Keratinocyte (primary cell): Measurements from ENCODE around the gene CCDC3. TPM values are rescaled to one million over a fixed set of nuclear protein-coding genes. Genes with fewer than 3 reads are reported as not detected.

Experiments used
- DNase-seq: peaks from one replicate; pipeline ENCODE4 v3.0.0-alpha.2; 2011; ENCODE audit warnings: low read depth, missing footprints, low spot score
- FAIRE-seq: peaks from 2 replicates; lab custom pipeline; 2011; peaks lifted over from hg19 to GRCh38; lab: Jason Lieb, UNC
- H2AFZ ChIP-seq: 2 replicates; pipeline ENCODE4 v1.6.0; 2012; ENCODE audit warnings: low read length, control low read depth, inconsistent platforms; ENCODE audit not compliant: control insufficient read depth
- H3K27ac ChIP-seq: 2 replicates; pipeline ENCODE4 v1.5.1; 2011; ENCODE audit warnings: low read length; ENCODE audit not compliant: control insufficient read depth, insufficient read depth
- H3K27me3 ChIP-seq: 3 replicates; pipeline ENCODE4 v1.6.0; 2011; ENCODE audit warnings: low read length; ENCODE audit not compliant: control insufficient read depth, insufficient read depth; ENCODE audit errors: extremely low read depth
- H3K36me3 ChIP-seq, 2 experiments: 2 replicates in 1 of 2; 3 replicates in 1 of 2; pipeline ENCODE4 v1.5.1; 2011; ENCODE audit warnings: low read length in 2 of 2, mild to moderate bottlenecking in 1 of 2; ENCODE audit not compliant: control insufficient read depth in 2 of 2, insufficient read depth in 2 of 2; ENCODE audit errors: extremely low read depth in 1 of 2
- H3K4me1 ChIP-seq: 3 replicates; pipeline ENCODE4 v1.5.1; 2011; ENCODE audit warnings: low read length; ENCODE audit not compliant: control insufficient read depth, insufficient read depth; ENCODE audit errors: extremely low read depth
- H3K4me2 ChIP-seq: 3 replicates; pipeline ENCODE4 v1.6.0; 2011; ENCODE audit warnings: low read depth, low read length; ENCODE audit not compliant: control insufficient read depth, insufficient read depth; ENCODE audit errors: extremely low read depth
- H3K4me3 ChIP-seq, 3 experiments: fragments of 200-600 bp in 1 of 3; sonication (generic) in 1 of 3; 2 replicates in 2 of 3; 3 replicates in 1 of 3; pipeline ENCODE4 v1.5.1; 2011 to 2016; ENCODE audit warnings: low read length in 3 of 3, mild to moderate bottlenecking in 3 of 3, control low read depth in 2 of 3, inconsistent platforms in 1 of 3, low read depth in 1 of 3, mixed read lengths in 1 of 3, mixed run types in 1 of 3, moderate library complexity in 1 of 3; ENCODE audit not compliant: control insufficient read depth in 2 of 3, insufficient read depth in 2 of 3; ENCODE audit errors: extremely low read depth in 1 of 3
- H3K79me2 ChIP-seq: 2 replicates; pipeline ENCODE4 v1.6.0; 2012; ENCODE audit warnings: low read length; ENCODE audit not compliant: control insufficient read depth, insufficient read depth
- H3K9ac ChIP-seq: 3 replicates; pipeline ENCODE4 v1.6.0; 2011; ENCODE audit warnings: low read length; ENCODE audit not compliant: control insufficient read depth, insufficient read depth; ENCODE audit errors: extremely low read depth
- H3K9me1 ChIP-seq: 3 replicates; pipeline ENCODE4 v1.6.0; 2011; ENCODE audit warnings: low read length; ENCODE audit not compliant: control insufficient read depth, insufficient read depth; ENCODE audit errors: extremely low read depth
- H3K9me3 ChIP-seq: 2 replicates; pipeline ENCODE4 v1.5.1; 2012; ENCODE audit warnings: low read depth, low read length; ENCODE audit not compliant: control insufficient read depth
- H4K20me1 ChIP-seq: 3 replicates; pipeline ENCODE4 v1.6.0; 2011; ENCODE audit warnings: low read length; ENCODE audit not compliant: control insufficient read depth, insufficient read depth; ENCODE audit errors: extremely low read depth
- CTCF ChIP-seq, 3 experiments: IDR thresholded peaks in 1 of 3; conservative IDR thresholded peaks in 1 of 3; optimal IDR thresholded peaks in 1 of 3; 2 replicates in 2 of 3; 3 replicates in 1 of 3; pipeline versions ENCODE3 to v1.5.1; 2011; ENCODE audit warnings: low read length in 3 of 3, mild to moderate bottlenecking in 3 of 3, moderate library complexity in 2 of 3, control low read depth in 1 of 3, inconsistent platforms in 1 of 3; ENCODE audit not compliant: insufficient read depth in 2 of 3; ENCODE audit errors: extremely low read depth in 1 of 3
- EZH2 ChIP-seq: IDR thresholded peaks from one replicate; pipeline ENCODE4 v1.6.1; 2012; ENCODE audit warnings: inconsistent platforms, mild to moderate bottlenecking, low read length, moderate library complexity
- dilution Hi-C: fragments of 300-500 bp; cut with MboI; formaldehyde crosslinking; loops from one replicate; pipeline ENCODE4 v1.7.0; 2020; ENCODE audit warnings: low sequenced_read_pairs; ENCODE audit not compliant: extremely low pct_ligation_motif_present
- polyA plus RNA-seq, 5 experiments: library from polyadenylated mRNA; depleted of rRNA in 3 of 5; stranded (reverse) in 3 of 5; stranded (forward) in 1 of 5; unstranded in 1 of 5; fragments of >200 nt; gene quantifications; 1 replicate in 1 of 5; 2 replicates in 3 of 5; 3 replicates in 1 of 5; pipeline versions ENCODE4 v1.2.1 to v1.2.3, GENCODE V29; 2011 to 2012; ENCODE audit warnings: missing spikeins in 2 of 5, low read depth in 1 of 5, low replicate concordance in 1 of 5

CCDC3 gene
- polyA plus RNA-seq, 1 donor (not counting 4 experiments of a cell fraction or from before 2014, with no cell fraction given): 0.39 TPM

GRCh38 chr10:13018171-13018570 is 16.7 kb upstream of the CCDC3 start:
- Histone ChIP-seq H4K20me1 (no peaks in the 10 kb centered on the region), H3K4me3 (no peak overlapping the region), H3K27ac (no peak overlapping the region), H3K4me1 (peaks cover 9% of the 10 kb centered on the region), H3K79me2 (no peaks in the 10 kb centered on the region), H3K9me3 (no peaks in the 10 kb centered on the region), H3K9ac (no peak overlapping the region), H3K27me3 (no peaks in the 10 kb centered on the region), H2AFZ (peak overlapping the region; percentile 49), H3K36me3 (no peaks in the 10 kb centered on the region), H3K9me1 (no peaks in the 10 kb centered on the region), H3K4me2 (peak overlapping the region; percentile 35)
- FAIRE-seq (no peak), DNase-seq (peak; percentile 2)
- TF ChIP-seq CTCF (optimal IDR thresholded peaks at IDR 0.05 in 1 of 3, IDR thresholded peaks at IDR 0.05 in 1 of 3, conservative IDR thresholded peaks at IDR 0.05 in 1 of 3; ENCODE audit: extremely low read depth in 1 of 3, insufficient read depth in 2 of 3, low read length in 3 of 3) (no peak), EZH2 (no peak)
- dilution Hi-C loops: no loop called here

GRCh38 chr10:13016886-13017285 is 15.4 kb upstream of the CCDC3 start:
- H3K4me3 ChIP-seq: no peak overlapping the region
- H3K4me2 ChIP-seq: no peak overlapping the region
- H3K27me3 ChIP-seq: no peaks in the 10 kb centered on the region
- no peak for FAIRE-seq
- H2AFZ ChIP-seq: no peak overlapping the region
- H3K9me3 ChIP-seq: no peaks in the 10 kb centered on the region
- no peak overlapping the region for H3K9ac ChIP-seq
- no peaks in the 10 kb centered on the region for H3K36me3 ChIP-seq
- TF ChIP-seq EZH2 (no peak), CTCF (optimal IDR thresholded peaks at IDR 0.05 in 1 of 3, IDR thresholded peaks at IDR 0.05 in 1 of 3, conservative IDR thresholded peaks at IDR 0.05 in 1 of 3; ENCODE audit: extremely low read depth in 1 of 3, insufficient read depth in 2 of 3, low read length in 3 of 3) (no peak)
- no peak for DNase-seq
- H3K4me1 ChIP-seq: peaks cover 9% of the 10 kb centered on the region
- no peaks in the 10 kb centered on the region for H3K79me2 ChIP-seq
- H3K27ac ChIP-seq: no peak overlapping the region
- dilution Hi-C loops: no loop called here
- H4K20me1 ChIP-seq: no peaks in the 10 kb centered on the region
- H3K9me1 ChIP-seq: no peaks in the 10 kb centered on the region
